ENCODE results near the gene COL5A1.

DNA sequence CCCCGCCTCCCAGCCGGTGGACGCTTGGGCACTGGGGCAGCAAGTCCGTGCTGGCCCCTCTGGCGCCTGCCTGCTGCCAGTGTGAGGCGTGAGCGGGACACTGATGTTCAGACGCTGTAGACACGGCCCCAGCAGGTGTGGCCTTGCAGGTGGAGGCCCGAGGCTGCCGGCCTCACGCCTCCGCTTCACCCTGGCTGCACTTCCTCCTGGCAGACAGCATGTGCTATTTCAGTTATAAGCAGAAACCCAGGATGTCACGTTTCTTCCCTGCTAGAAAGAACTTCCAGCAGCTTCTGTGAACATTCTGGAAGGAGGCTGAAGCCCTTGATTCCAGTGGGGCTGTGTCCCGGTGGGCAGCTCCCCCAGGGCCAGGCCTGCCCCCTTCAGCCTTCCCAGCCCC is 124.2 kb downstream of the COL5A1 start:
- TF ChIP-seq, protein P1, sequence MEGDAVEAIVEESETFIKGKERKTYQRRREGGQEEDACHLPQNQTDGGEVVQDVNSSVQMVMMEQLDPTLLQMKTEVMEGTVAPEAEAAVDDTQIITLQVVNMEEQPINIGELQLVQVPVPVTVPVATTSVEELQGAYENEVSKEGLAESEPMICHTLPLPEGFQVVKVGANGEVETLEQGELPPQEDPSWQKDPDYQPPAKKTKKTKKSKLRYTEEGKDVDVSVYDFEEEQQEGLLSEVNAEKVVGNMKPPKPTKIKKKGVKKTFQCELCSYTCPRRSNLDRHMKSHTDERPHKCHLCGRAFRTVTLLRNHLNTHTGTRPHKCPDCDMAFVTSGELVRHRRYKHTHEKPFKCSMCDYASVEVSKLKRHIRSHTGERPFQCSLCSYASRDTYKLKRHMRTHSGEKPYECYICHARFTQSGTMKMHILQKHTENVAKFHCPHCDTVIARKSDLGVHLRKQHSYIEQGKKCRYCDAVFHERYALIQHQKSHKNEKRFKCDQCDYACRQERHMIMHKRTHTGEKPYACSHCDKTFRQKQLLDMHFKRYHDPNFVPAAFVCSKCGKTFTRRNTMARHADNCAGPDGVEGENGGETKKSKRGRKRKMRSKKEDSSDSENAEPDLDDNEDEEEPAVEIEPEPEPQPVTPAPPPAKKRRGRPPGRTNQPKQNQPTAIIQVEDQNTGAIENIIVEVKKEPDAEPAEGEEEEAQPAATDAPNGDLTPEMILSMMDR (IDR thresholded peaks at IDR 0.05) = no peak
- TF ChIP-seq POLR2A (IDR thresholded peaks at IDR 0.05) = no peak
